DMS53 treated with DMSO at 0.1 percent for 48 hours (cell line): ENCODE results near the gene ZFP3.
"Not testable (repeated sequence)": the region's sequence is repeated elsewhere in the genome, so short reads cannot be mapped to it uniquely, and the experiment has no call there.

ENCODE experiments used
- DNase-seq: peaks from one replicate; lab custom pipeline; 2025; ENCODE audit not compliant: unreplicated experiment; lab: John Stamatoyannopoulos, UW

The ZFP3 gene

GRCh38 chr17:5137511-5138197 is 59.4 kb downstream of the ZFP3 start:
- not testable (repeated sequence) for DNase-seq

- DNase-seq, result not testable (repeated sequence)
Measured at GRCh38 chr17:5138198-5138544, 59.9 kb downstream of the ZFP3 start.

GRCh38 chr17:5138616-5139457 is 60.6 kb downstream of the ZFP3 start:
- no peak for DNase-seq

GRCh38 chr17:5139458-5139732 is 61.1 kb downstream of the ZFP3 start:
- DNase-seq, result no peak

- not testable (repeated sequence) for DNase-seq
Measured at GRCh38 chr17:5142877-5143276, 64.6 kb downstream of the ZFP3 start.
